Measurements from ENCODE around the gene CDC45. TPM values are rescaled to one million over a fixed set of nuclear protein-coding genes. Genes with fewer than 3 reads are reported as not detected.
"Not testable (repeated sequence)": the region's sequence is repeated elsewhere in the genome, so short reads cannot be mapped to it uniquely, and the experiment has no call there.

CDC45 gene
- polyA plus RNA-seq, 3 donors: 17.9 to 25.3 (median 21.0) TPM

- DNase-seq (ENCODE audit: extremely low read depth in 1 of 11, low read depth in 9 of 11, low spot score in 4 of 11): no peak
These were observed 36.0 kb upstream of the CDC45 start for GRCh38 chr22:19443544-19444211.

- not testable (repeated sequence) for DNase-seq (ENCODE audit: extremely low read depth in 1 of 11, low read depth in 9 of 11, low spot score in 4 of 11)
These were observed 34.3 kb upstream of the CDC45 start for GRCh38 chr22:19445279-19445982.

- peak in 1 of 11 donors; percentile 11 for DNase-seq (ENCODE audit: extremely low read depth in 1 of 11, low read depth in 9 of 11, low spot score in 4 of 11)
These were observed 33.0 kb upstream of the CDC45 start for GRCh38 chr22:19446603-19447329.

- peak; percentile 68 to 94 (median 88) for DNase-seq (ENCODE audit: extremely low read depth in 1 of 11, low read depth in 9 of 11, low spot score in 4 of 11)
These were observed 32.2 kb upstream of the CDC45 start, which contains the start of gene C22orf39 for GRCh38 chr22:19447330-19448075. C22orf39 (minus strand) TSS chr22:19447711; CDS start chr22:19447688, 23 bp downstream.

- DNase-seq (ENCODE audit: extremely low read depth in 1 of 11, low read depth in 9 of 11, low spot score in 4 of 11): peak in 8 of 11 donors; percentile 28 to 65 (median 58)
These were observed 31.6 kb upstream of the CDC45 start for GRCh38 chr22:19448076-19448607.

- DNase-seq (ENCODE audit: extremely low read depth in 1 of 11, low read depth in 9 of 11, low spot score in 4 of 11): no peak
These were observed 30.8 kb upstream of the CDC45 start for GRCh38 chr22:19448739-19449421.

GRCh38 chr22:19449422-19449767 lies 30.3 kb upstream of the CDC45 start:
- no peak for DNase-seq (ENCODE audit: extremely low read depth in 1 of 11, low read depth in 9 of 11, low spot score in 4 of 11)

- no peak for DNase-seq (ENCODE audit: extremely low read depth in 1 of 11, low read depth in 9 of 11, low spot score in 4 of 11)
These were observed 29.2 kb upstream of the CDC45 start for GRCh38 chr22:19450363-19451175.

- no peak for DNase-seq (ENCODE audit: extremely low read depth in 1 of 11, low read depth in 9 of 11, low spot score in 4 of 11)
These were observed 28.1 kb upstream of the CDC45 start for GRCh38 chr22:19451570-19451969.

- DNase-seq (ENCODE audit: extremely low read depth in 1 of 11, low read depth in 9 of 11, low spot score in 4 of 11): no peak
These were observed 26.0 kb upstream of the CDC45 start for GRCh38 chr22:19453718-19454117.

GRCh38 chr22:19454156-19454555 lies 25.6 kb upstream of the CDC45 start:
- no peak for DNase-seq (ENCODE audit: extremely low read depth in 1 of 11, low read depth in 9 of 11, low spot score in 4 of 11)

GRCh38 chr22:19455033-19455432 lies 24.7 kb upstream of the CDC45 start:
- no peak for DNase-seq (ENCODE audit: extremely low read depth in 1 of 11, low read depth in 9 of 11, low spot score in 4 of 11)

GRCh38 chr22:19455585-19456370 lies 23.9 kb upstream of the CDC45 start:
- no peak for DNase-seq (ENCODE audit: extremely low read depth in 1 of 11, low read depth in 9 of 11, low spot score in 4 of 11)

- no peak for DNase-seq (ENCODE audit: extremely low read depth in 1 of 11, low read depth in 9 of 11, low spot score in 4 of 11)
These were observed 23.2 kb upstream of the CDC45 start for GRCh38 chr22:19456541-19456940.

- DNase-seq (ENCODE audit: extremely low read depth in 1 of 11, low read depth in 9 of 11, low spot score in 4 of 11): no peak
These were observed 21.8 kb upstream of the CDC45 start for GRCh38 chr22:19457828-19458428.

GRCh38 chr22:19460036-19460435 lies 19.7 kb upstream of the CDC45 start:
- no peak for DNase-seq (ENCODE audit: extremely low read depth in 1 of 11, low read depth in 9 of 11, low spot score in 4 of 11)

GRCh38 chr22:19461506-19461905 lies 18.2 kb upstream of the CDC45 start:
- DNase-seq (ENCODE audit: extremely low read depth in 1 of 11, low read depth in 9 of 11, low spot score in 4 of 11): no peak

Measured in renal cortex interstitium (tissue), 11 donors.